GM19351 (cell line): ENCODE measurements around the gene TLK1.
A peak's percentile ranks its signal among the peaks of the same experiment; 100 is the strongest.

ENCODE experiments used
- ATAC-seq: cut with Tn5 transposase; IDR thresholded peaks from one replicate; pipeline ENCODE4 v1.9.1; 2021; ENCODE audit warnings: mild to moderate bottlenecking, moderate library complexity; ENCODE audit not compliant: unreplicated experiment

TLK1 gene

GRCh38 chr2:170969872-170970496 is 190.7 kb downstream of the TLK1 start:
- ATAC-seq = no peak

- ATAC-seq = no peak
Measured at GRCh38 chr2:170969030-170969429, 191.7 kb downstream of the TLK1 start.

GRCh38 chr2:170968205-170969003 is 192.3 kb downstream of the TLK1 start:
- ATAC-seq = no peak

- no peak for ATAC-seq
Measured at GRCh38 chr2:170967553-170967952, 193.1 kb downstream of the TLK1 start.

- no peak for ATAC-seq
Measured at GRCh38 chr2:170966648-170967396, 193.9 kb downstream of the TLK1 start.

GRCh38 chr2:170965446-170966225 is 195.1 kb downstream of the TLK1 start:
- ATAC-seq = no peak

GRCh38 chr2:170963386-170963785 is 197.3 kb downstream of the TLK1 start:
- ATAC-seq = no peak

GRCh38 chr2:170953941-170954340 is 206.8 kb downstream of the TLK1 start:
- ATAC-seq = no peak

GRCh38 chr2:170950221-170950761 is 210.4 kb downstream of the TLK1 start:
- ATAC-seq = peak; percentile 86

GRCh38 chr2:170949415-170949814 is 211.3 kb downstream of the TLK1 start:
- ATAC-seq = no peak

GRCh38 chr2:170944545-170944944 is 216.1 kb downstream of the TLK1 start:
- ATAC-seq = no peak

- no peak for ATAC-seq
Measured at GRCh38 chr2:170943596-170943995, 217.1 kb downstream of the TLK1 start.

GRCh38 chr2:170943041-170943440 is 217.7 kb downstream of the TLK1 start:
- no peak for ATAC-seq

GRCh38 chr2:170942615-170943014 is 218.1 kb downstream of the TLK1 start:
- no peak for ATAC-seq
